Gastroesophageal sphincter (tissue), 3 donors: ENCODE measurements around the gene METTL26.

Experiments used
- POLR2A ChIP-seq, 2 donors: fragments of 450-650 bp; IDR thresholded peaks; one replicate each; pipeline ENCODE4 v1.6.1; 2017; ENCODE audit warnings: antibody characterized with exemption in 2 of 2, mild to moderate bottlenecking in 2 of 2, moderate library complexity in 1 of 2
- POLR2AphosphoS5 ChIP-seq: sonication (generic); formaldehyde crosslinking; IDR thresholded peaks from one replicate; pipeline ENCODE4 v1.6.1; 2017; ENCODE audit warnings: antibody characterized with exemption
- TF ChIP-seq, protein P1 (sequence below), 4 experiments: fragments of 200-600 bp in 2 of 4; fragments of 450-650 bp in 2 of 4; sonication (generic) in 1 of 4; IDR thresholded peaks; one replicate each; pipeline ENCODE4 v1.5.1; 2017 to 2019; ENCODE audit warnings: antibody characterized with exemption in 4 of 4, mild to moderate bottlenecking in 2 of 4, moderate library complexity in 2 of 4

DNA sequence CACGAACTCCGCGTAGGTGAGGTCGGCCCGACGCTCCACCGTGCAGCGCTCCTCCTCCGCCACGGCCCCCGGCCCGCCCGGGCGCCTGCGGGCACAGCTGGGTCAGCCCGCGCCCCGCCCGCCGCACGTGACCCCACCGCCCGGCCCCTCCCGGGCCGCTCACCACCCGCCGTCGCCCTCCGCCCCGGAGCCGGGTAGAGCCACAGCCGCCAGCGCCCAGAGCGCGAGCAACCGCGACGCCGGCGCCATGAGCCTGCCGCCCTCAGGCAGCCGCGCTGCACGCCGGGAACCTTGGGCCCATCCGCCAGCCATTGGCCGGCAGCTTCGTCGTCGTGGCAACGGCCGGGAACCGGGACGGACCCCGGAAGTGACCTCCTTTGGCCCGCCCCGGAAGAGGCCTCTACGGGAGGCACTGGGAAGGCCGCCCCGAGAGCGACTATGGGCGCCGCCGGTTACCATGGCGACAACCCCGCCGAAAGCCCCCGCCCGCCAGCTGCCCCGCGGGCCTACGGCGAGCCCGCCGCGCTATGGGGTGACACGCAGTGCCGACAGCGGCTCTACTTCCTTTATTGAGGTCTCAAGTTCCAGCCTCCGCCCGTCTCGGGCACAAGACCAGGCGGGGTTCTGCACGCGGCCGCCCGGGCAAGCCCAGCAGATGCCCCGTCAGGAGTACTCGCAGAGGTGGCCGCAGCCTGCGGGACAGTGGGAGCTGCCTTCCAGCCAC, 48.1 kb upstream of the METTL26 start, which contains the start of gene JMJD8:
- TF ChIP-seq POLR2AphosphoS5 (peak; percentile 73), POLR2A (IDR thresholded peaks at IDR 0.05) (peak; percentile 70 to 72)
- TF ChIP-seq, protein P1, sequence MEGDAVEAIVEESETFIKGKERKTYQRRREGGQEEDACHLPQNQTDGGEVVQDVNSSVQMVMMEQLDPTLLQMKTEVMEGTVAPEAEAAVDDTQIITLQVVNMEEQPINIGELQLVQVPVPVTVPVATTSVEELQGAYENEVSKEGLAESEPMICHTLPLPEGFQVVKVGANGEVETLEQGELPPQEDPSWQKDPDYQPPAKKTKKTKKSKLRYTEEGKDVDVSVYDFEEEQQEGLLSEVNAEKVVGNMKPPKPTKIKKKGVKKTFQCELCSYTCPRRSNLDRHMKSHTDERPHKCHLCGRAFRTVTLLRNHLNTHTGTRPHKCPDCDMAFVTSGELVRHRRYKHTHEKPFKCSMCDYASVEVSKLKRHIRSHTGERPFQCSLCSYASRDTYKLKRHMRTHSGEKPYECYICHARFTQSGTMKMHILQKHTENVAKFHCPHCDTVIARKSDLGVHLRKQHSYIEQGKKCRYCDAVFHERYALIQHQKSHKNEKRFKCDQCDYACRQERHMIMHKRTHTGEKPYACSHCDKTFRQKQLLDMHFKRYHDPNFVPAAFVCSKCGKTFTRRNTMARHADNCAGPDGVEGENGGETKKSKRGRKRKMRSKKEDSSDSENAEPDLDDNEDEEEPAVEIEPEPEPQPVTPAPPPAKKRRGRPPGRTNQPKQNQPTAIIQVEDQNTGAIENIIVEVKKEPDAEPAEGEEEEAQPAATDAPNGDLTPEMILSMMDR (IDR thresholded peaks at IDR 0.05) = peak in 1 of 4 experiments; percentile 5
